HG03520 (cell line): ENCODE measurements around the gene CHST7.

ENCODE experiments used
- ATAC-seq: cut with Tn5 transposase; IDR thresholded peaks from one replicate; pipeline ENCODE4 v1.9.1; 2021; ENCODE audit warnings: mild to moderate bottlenecking, moderate library complexity; ENCODE audit not compliant: unreplicated experiment

Gene CHST7

DNA sequence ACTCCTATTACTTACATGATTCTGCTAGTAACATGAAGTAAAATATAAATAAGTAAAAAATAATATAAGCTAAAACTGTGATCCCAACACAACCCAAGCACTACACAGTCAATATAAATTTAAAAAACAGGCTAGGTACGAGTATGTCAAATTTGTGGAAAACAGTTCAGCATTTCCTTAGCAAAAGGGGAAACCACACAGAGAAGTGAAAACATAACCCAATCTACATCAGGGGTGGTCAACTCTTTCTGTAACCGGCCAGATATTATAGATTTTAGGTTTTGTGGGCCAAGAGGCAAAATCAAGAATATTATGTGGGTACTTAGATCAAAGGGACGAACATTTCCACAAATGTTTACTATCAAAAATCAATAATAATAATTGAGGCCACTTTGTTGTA is 70.1 kb downstream of the CHST7 start:
- ATAC-seq = no peak

DNA sequence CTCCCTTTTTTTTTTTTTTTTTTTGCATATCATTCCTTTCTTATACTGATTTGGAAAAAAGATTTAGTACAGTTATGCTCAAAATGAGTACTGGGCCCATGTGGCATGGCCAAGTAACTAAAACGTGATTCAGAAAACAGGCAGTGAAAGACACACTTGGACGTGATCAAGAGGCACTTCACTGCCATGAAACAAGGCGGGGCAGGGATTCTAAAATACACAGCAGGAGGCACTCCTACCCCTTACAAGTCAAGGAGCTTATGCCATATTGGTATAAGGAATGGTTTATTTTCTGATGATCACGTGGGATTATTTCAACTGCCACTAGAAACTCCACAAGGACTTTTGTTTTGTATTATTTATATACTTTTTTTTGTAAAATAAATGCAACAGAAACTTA is 72.0 kb downstream of the CHST7 start:
- ATAC-seq = no peak

DNA sequence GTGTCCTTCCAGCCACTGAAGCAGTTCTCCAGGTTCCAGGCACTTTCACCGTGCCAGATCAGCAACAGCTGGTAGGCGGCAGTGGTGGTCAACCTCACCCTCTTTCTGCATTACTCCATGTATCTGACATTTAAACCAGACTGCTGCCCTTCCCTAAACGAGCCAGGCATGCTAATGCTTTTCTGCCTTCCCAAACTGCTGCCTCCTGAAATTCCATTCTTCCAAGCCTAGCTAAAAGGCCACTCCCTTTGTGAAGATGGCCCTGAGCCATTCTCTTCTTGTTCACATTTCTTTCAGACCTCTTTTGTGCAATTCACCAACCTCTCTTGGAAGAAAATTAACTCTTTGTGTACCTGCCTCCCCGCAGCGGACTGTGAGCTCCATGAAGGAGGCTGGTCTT is 73.7 kb downstream of the CHST7 start:
- no peak for ATAC-seq
